HEK293 (cell line): Measurements from ENCODE around the gene TMEM127.
"Not testable (repeated sequence)": the region's sequence is repeated elsewhere in the genome, so short reads cannot be mapped to it uniquely, and the experiment has no call there.

Experiments used
- CTCF ChIA-PET: fragments of 350-600 bp; formaldehyde crosslinking; extraction: SDS; loops from one replicate; lab custom pipeline; 2021; ENCODE audit warnings: antibody characterized with exemption; lab: Yijun Ruan, JAX
- POLR2A ChIA-PET: fragments of 300-600 bp; formaldehyde crosslinking; extraction: SDS; loops from one replicate; lab custom pipeline; 2020; ENCODE audit warnings: antibody characterized with exemption, inconsistent platforms; lab: Yijun Ruan, JAX
- H3K27ac ChIP-seq: fragments of 200-500 bp; sonication (Bioruptor generic); 2 replicates; pipeline ENCODE4 v1.5.1; 2014; ENCODE audit warnings: low read depth, low read length, control low read depth, inconsistent platforms; ENCODE audit errors: extremely low read depth
- H3K36me3 ChIP-seq, 2 experiments: fragments of 200-500 bp in 1 of 2; sonication (Bioruptor generic) in 1 of 2; 1 replicate in 1 of 2; 2 replicates in 1 of 2; pipeline ENCODE4 v1.5.1; 2014 to 2017; ENCODE audit warnings: inconsistent platforms in 2 of 2, low read length in 2 of 2; ENCODE audit not compliant: control insufficient read depth in 2 of 2, insufficient read depth in 1 of 2
- H3K4me1 ChIP-seq: fragments of 200-500 bp; sonication (Bioruptor generic); 2 replicates; pipeline ENCODE4 v1.5.1; 2014; ENCODE audit warnings: mild to moderate bottlenecking, low read length, inconsistent platforms; ENCODE audit not compliant: control insufficient read depth, insufficient read depth
- H3K4me3 ChIP-seq: 2 replicates; pipeline ENCODE4 v1.5.1; 2011; ENCODE audit warnings: low read depth, mild to moderate bottlenecking, control low read depth, low read length, moderate library complexity
- H3K9me3 ChIP-seq: fragments of 200-500 bp; sonication (Bioruptor generic); 2 replicates; pipeline ENCODE4 v1.5.1; 2014; ENCODE audit warnings: low read depth, low read length, inconsistent platforms; ENCODE audit not compliant: control insufficient read depth, insufficient read depth
- PATZ1 ChIP-seq: fragments of 450-650 bp; formaldehyde crosslinking; IDR thresholded peaks from 2 replicates; pipeline ENCODE4 v1.5.1; 2016; ENCODE audit warnings: missing biosample characterization, missing genetic modification characterization
- ZNF10 ChIP-seq: fragments of 450-650 bp; formaldehyde crosslinking; IDR thresholded peaks from 2 replicates; pipeline ENCODE4 v1.5.1; 2017; ENCODE audit warnings: missing biosample characterization, missing genetic modification characterization
- ZNF121 ChIP-seq: fragments of 450-650 bp; formaldehyde crosslinking; IDR thresholded peaks from 2 replicates; pipeline ENCODE4 v1.5.1; 2016; ENCODE audit warnings: missing biosample characterization, missing genetic modification characterization
- ZNF157 ChIP-seq: fragments of 450-650 bp; formaldehyde crosslinking; IDR thresholded peaks from 2 replicates; pipeline ENCODE4 v1.5.1; 2016; ENCODE audit warnings: missing biosample characterization, missing genetic modification characterization
- ZNF2 ChIP-seq: fragments of 450-650 bp; formaldehyde crosslinking; IDR thresholded peaks from 2 replicates; pipeline ENCODE4 v1.5.1; 2016; ENCODE audit warnings: missing biosample characterization, missing genetic modification characterization
- ZNF324 ChIP-seq: fragments of 450-650 bp; formaldehyde crosslinking; IDR thresholded peaks from 2 replicates; pipeline ENCODE4 v1.5.1; 2016; ENCODE audit warnings: missing biosample characterization, missing genetic modification characterization
- ZNF391 ChIP-seq: fragments of 450-650 bp; formaldehyde crosslinking; IDR thresholded peaks from 2 replicates; pipeline ENCODE4 v1.5.1; 2016; ENCODE audit warnings: low read depth, missing biosample characterization, missing genetic modification characterization, borderline replicate concordance
- ZNF394 ChIP-seq: fragments of 450-650 bp; formaldehyde crosslinking; IDR thresholded peaks from 2 replicates; pipeline ENCODE4 v1.5.1; 2016; ENCODE audit warnings: missing biosample characterization, missing genetic modification characterization, mild to moderate bottlenecking, moderate library complexity, borderline replicate concordance
- ZNF510 ChIP-seq: fragments of 450-650 bp; formaldehyde crosslinking; IDR thresholded peaks from 2 replicates; pipeline ENCODE4 v1.5.1; 2018; ENCODE audit warnings: mild to moderate bottlenecking, missing genetic modification characterization, missing biosample characterization; ENCODE audit not compliant: insufficient replicate concordance
- ZNF677 ChIP-seq: fragments of 450-650 bp; IDR thresholded peaks from 2 replicates; pipeline ENCODE4 v1.5.0; 2018; ENCODE audit warnings: missing biosample characterization, mild to moderate bottlenecking, missing genetic modification characterization, moderate library complexity
- ZSCAN30 ChIP-seq: fragments of 450-650 bp; IDR thresholded peaks from 2 replicates; pipeline ENCODE4 v1.5.1; 2018; ENCODE audit warnings: missing biosample characterization, mild to moderate bottlenecking, missing genetic modification characterization, moderate library complexity
- ZSCAN5A ChIP-seq: fragments of 450-650 bp; formaldehyde crosslinking; IDR thresholded peaks from 2 replicates; pipeline ENCODE4 v1.5.1; 2016; ENCODE audit warnings: missing biosample characterization, missing genetic modification characterization

The TMEM127 gene

DNA sequence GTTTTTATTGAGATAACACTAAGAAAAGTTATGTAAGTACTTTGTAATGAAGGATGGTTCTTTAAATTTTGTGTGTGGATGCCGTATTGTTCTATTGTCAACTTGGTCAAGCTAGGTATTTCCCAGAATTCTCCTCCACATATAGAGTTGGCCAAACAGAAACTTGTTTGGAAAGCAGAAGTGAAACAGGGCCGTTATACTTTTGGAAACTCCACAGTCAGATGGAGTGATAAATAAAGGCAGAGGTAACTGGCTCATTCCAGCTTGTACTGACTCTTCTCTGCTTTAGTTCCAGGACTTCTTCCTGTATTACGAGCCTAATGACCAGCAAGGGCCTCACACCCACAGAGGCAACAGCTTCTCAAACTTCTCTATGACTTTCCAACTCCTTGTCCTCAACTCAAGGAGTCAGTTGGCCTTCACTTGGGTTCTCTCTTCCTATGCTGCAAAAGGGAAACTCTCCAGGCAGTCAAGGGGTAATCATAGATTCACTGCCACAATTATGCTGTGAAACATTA lies 40.7 kb downstream of the TMEM127 start:
- H3K4me3 ChIP-seq: no peak overlapping the region
- no peak overlapping the region for H3K27ac ChIP-seq
- no peaks in the 10 kb centered on the region for H3K9me3 ChIP-seq
- TF ChIP-seq ZSCAN5A (no peak), ZNF394 (no peak), ZSCAN30 (tag by site-specific recombination) (no peak), ZNF121 (tag by site-specific recombination) (no peak), ZNF324 (no peak), ZNF10 (tag by site-specific recombination) (no peak), ZNF677 (tag by site-specific recombination) (no peak), ZNF157 (no peak)
- TF ChIP-seq, all 188 proteins: peak for 0
- CTCF ChIA-PET: interaction anchor here (0.6 kb wide), 1 partner anchor 25 kb away, joined by 4 read pairs; no protein-coding TSS in a partner anchor
- Histone ChIP-seq H3K4me1 (no peaks in the 10 kb centered on the region), H3K36me3 (no peaks in the 10 kb centered on the region; a peak in 1 of 3 replicates)
- POLR2A ChIA-PET: no interaction called here

GRCh38 chr2:96221106-96221505 lies 44.7 kb downstream of the TMEM127 start:
- H3K9me3 ChIP-seq: not testable (repeated sequence)

GRCh38 chr2:96219959-96220358 lies 45.8 kb downstream of the TMEM127 start:
- H3K9me3 ChIP-seq, H3K27ac ChIP-seq, POLR2A ChIA-PET, H3K4me1 ChIP-seq, H3K36me3 ChIP-seq, H3K4me3 ChIP-seq: not testable (repeated sequence)
- CTCF ChIA-PET: interaction anchor here (0.7 to 1.3 kb wide), 2 partner anchors 27 to 46 kb away, joined by 3 to 4 read pairs; no protein-coding TSS in a partner anchor

More at GRCh38 chr2:96221106-96221505, 44.7 kb downstream of the TMEM127 start:
- CTCF ChIA-PET, H3K4me1 ChIP-seq, POLR2A ChIA-PET, H3K4me3 ChIP-seq, H3K27ac ChIP-seq, H3K36me3 ChIP-seq: not testable (repeated sequence)

DNA sequence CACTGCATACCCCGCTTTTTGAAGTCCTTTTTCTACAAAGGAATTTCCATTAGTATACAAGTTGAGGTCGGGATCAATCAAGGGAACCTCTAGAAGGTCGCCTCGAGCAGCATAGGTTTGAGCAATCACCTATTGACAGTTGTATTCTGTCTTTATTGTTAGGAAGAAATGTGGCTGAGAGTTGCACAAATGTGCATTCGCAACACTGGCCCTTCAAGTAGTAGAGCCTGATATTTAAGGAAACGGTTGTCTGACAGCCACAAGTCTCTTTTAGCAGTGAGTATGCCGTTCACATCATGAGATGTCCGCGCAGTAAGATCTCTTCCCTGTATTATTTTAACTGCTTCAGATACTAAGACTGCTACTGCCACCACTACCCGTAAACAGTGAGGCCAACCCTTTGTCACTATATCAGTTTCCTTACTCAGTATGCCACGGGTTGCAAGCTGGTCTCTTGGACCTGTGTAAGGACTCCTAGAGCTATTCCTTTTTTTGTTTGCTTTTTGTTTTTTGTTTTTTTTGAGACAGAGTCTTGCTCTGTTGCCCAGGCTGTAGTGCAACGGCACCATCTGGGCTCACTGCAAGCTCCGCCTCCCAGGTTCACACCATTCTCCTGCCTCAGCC lies 47.2 kb downstream of the TMEM127 start:
- Histone ChIP-seq H3K9me3 (no peaks in the 10 kb centered on the region), H3K4me3 (no peak overlapping the region), H3K4me1 (no peaks in the 10 kb centered on the region), H3K36me3 (no peaks in the 10 kb centered on the region), H3K27ac (no peak overlapping the region)
- POLR2A ChIA-PET: no interaction called here
- CTCF ChIA-PET: interaction anchor here (1.3 kb wide), 1 partner anchor 28 kb away, joined by 4 read pairs; no protein-coding TSS in a partner anchor
- no peak for TF ChIP-seq ZNF391 (tag by site-specific recombination)
- no peak for TF ChIP-seq ZNF121 (tag by site-specific recombination)
- no peak for TF ChIP-seq ZNF510 (tag by site-specific recombination)
- TF ChIP-seq ZNF2 (tag by site-specific recombination): no peak
- TF ChIP-seq PATZ1: no peak
